Sigmoid colon (tissue), 7 donors: ENCODE data around the gene FXR2. TPM values are rescaled to one million over a fixed set of nuclear protein-coding genes. Genes with fewer than 3 reads are reported as not detected.

Source experiments
- DNase-seq: peaks from one replicate; pipeline ENCODE4 v3.0.0-alpha.2; 2019
- H3K27ac ChIP-seq, 4 donors: fragments of 200-600 bp; sonication (generic); one replicate each; pipeline ENCODE4 v1.5.1; 2016 to 2019; ENCODE audit warnings: mild to moderate bottlenecking in 1 of 4
- H3K27me3 ChIP-seq, 3 donors: fragments of 200-600 bp; sonication (generic); one replicate each; pipeline ENCODE4 v1.5.1; 2019; ENCODE audit warnings: mild to moderate bottlenecking in 1 of 3
- H3K36me3 ChIP-seq, 4 donors: fragments of 200-600 bp; sonication (generic); one replicate each; pipeline ENCODE4 v1.5.1; 2016 to 2019
- H3K4me1 ChIP-seq, 4 donors: fragments of 200-600 bp; sonication (generic); one replicate each; pipeline ENCODE4 v1.5.1; 2017 to 2019
- H3K4me3 ChIP-seq, 4 donors: fragments of 200-600 bp; sonication (generic); one replicate each; pipeline ENCODE4 v1.5.1; 2017 to 2019; ENCODE audit warnings: mild to moderate bottlenecking in 2 of 4, moderate library complexity in 1 of 4
- H3K9me3 ChIP-seq, 4 donors: fragments of 200-600 bp in 3 of 4; sonication (generic) in 3 of 4; one replicate each; pipeline versions ENCODE4 v1.5.1 to v1.6.1; 2013 to 2019
- CTCF ChIP-seq, 4 experiments: fragments of 450-650 bp in 3 of 4; fragments of 200-600 bp in 1 of 4; IDR thresholded peaks; one replicate each; pipeline ENCODE4 v1.5.1; 2016 to 2019; ENCODE audit warnings: antibody characterized with exemption in 4 of 4, mild to moderate bottlenecking in 3 of 4, moderate library complexity in 2 of 4
- EP300 ChIP-seq, 4 donors: sonication (generic); formaldehyde crosslinking; IDR thresholded peaks; one replicate each; pipeline ENCODE4 v1.6.1; 2017; ENCODE audit warnings: antibody characterized with exemption in 4 of 4
- POLR2A ChIP-seq, 2 donors: fragments of 450-650 bp; IDR thresholded peaks; one replicate each; pipeline ENCODE4 v1.6.1; 2016; ENCODE audit warnings: antibody characterized with exemption in 2 of 2, mild to moderate bottlenecking in 2 of 2, moderate library complexity in 2 of 2
- POLR2AphosphoS5 ChIP-seq, 4 donors: sonication (generic); formaldehyde crosslinking; IDR thresholded peaks; one replicate each; pipeline ENCODE4 v1.6.1; 2017; ENCODE audit warnings: antibody characterized with exemption in 4 of 4
- WGBS, 2 donors: extraction: QIAGEN DNeasy Blood & Tissue Kit; methylation state at CpG; one replicate each; pipeline ENCODE4 v1.1.7; 2013; 5-methylcytosine and 5-hydroxymethylcytosine counted together
- intact Hi-C: fragments of 100-400 bp; cut with DNase I; formaldehyde crosslinking; loops from one replicate; pipeline ENCODE4 v1.15.1; 2023
- polyA plus RNA-seq, 3 donors: library from polyadenylated mRNA; stranded (reverse); fragments of 200-250 nt; gene quantifications; one replicate each; pipeline ENCODE4 v1.2.3, GENCODE V29; 2013
- total RNA-seq, 4 donors: library from RNA; depleted of rRNA; stranded (reverse); fragments of >200 nt; gene quantifications; one replicate each; pipeline ENCODE4 v1.1.0, GENCODE V29; 2016
- donor health status: healthy with polysubstance abuse.
- donor health status: Bipolar disorder and iron deficiency.
- donor health status: healthy.

The FXR2 gene
- total and polyA plus RNA-seq, 7 donors = 21.3 to 35.5 (median 33.8) TPM

GRCh38 chr17:7573324-7574080, 41.2 kb downstream of the FXR2 start:
- Histone ChIP-seq H3K27me3 (no peaks in the 10 kb centered on the region), H3K4me1 (peaks cover 0 to 36% (median 34%) of the 10 kb centered on the region in 4 donors), H3K4me3 (peak overlapping the region; percentile 80 to 100 (median 89)), H3K36me3 (peaks cover 50 to 75% (median 59%) of the 10 kb centered on the region in 4 donors), H3K27ac (peak overlapping the region; percentile 97 to 100 (median 98)), H3K9me3 (no peaks in the 10 kb centered on the region)
- intact Hi-C loops = loop anchor here (2.0 to 5.0 kb wide), 2 partner anchors 91 to 266 kb away; partner anchors contain the start of gene EIF5A
- 0 to 1% methylated on average over 71 of the region's 71 CpGs for WGBS, 2 donors
- peak; percentile 97 for DNase-seq
- TF ChIP-seq POLR2AphosphoS5 (IDR thresholded peaks at IDR 0.05) = peak; percentile 74 to 96 (median 82)
- TF ChIP-seq POLR2A (IDR thresholded peaks at IDR 0.05) = peak in 1 of 2 donors; percentile 39
- TF ChIP-seq CTCF (IDR thresholded peaks at IDR 0.05) = no peak
- peak in 2 of 4 donors; percentile 18 to 73 for TF ChIP-seq EP300 (IDR thresholded peaks at IDR 0.05)

DNA sequence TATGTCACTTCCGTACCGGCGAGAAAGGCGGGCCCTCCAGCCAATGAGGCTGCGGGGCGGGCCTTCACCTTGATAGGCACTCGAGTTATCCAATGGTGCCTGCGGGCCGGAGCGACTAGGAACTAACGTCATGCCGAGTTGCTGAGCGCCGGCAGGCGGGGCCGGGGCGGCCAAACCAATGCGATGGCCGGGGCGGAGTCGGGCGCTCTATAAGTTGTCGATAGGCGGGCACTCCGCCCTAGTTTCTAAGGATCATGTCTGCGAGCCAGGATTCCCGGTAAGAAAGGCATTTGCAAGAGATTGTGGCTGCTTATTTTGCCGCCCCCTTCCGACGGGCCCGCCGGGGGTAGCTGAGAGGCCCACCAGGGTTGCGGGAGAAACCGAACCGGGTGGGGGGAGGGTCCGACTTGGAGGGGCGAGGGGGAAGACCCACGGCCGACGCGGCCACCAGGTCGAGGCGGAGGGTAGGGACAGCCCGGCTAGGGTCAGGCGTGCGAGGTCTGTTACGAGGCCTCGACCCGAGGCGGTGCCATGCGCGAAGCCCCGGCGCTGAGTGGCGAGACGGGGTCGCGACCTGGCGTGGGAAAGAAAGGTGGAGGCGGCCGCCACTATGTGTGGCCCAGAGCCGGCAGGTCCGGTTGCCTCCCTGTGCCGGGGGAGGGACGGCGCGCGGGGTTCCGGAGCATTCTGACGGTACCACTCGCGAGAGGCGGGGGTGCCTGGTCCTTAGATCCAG, 41.9 kb downstream of the FXR2 start:
- peak overlapping the region; percentile 97 to 100 (median 98) for H3K27ac ChIP-seq
- peaks cover 0 to 36% (median 34%) of the 10 kb centered on the region in 4 donors for H3K4me1 ChIP-seq
- peaks cover 43 to 71% (median 55%) of the 10 kb centered on the region in 4 donors for H3K36me3 ChIP-seq
- intact Hi-C loops = loop anchor here (2.0 to 5.0 kb wide), 2 partner anchors 90 to 265 kb away; partner anchors contain the start of gene EIF5A
- DNase-seq = peak; percentile 100
- TF ChIP-seq POLR2AphosphoS5 (IDR thresholded peaks at IDR 0.05) (peak; percentile 99 to 100 (median 99)), POLR2A (IDR thresholded peaks at IDR 0.05) (peak; percentile 98 to 99), EP300 (IDR thresholded peaks at IDR 0.05) (no peak)
- 0 to 1% methylated on average over 73 of the region's 73 CpGs for WGBS, 2 donors
- H3K4me3 ChIP-seq = peak overlapping the region; percentile 80 to 100 (median 89)
- H3K9me3 ChIP-seq = no peaks in the 10 kb centered on the region
- no peaks in the 10 kb centered on the region for H3K27me3 ChIP-seq

- no peak for DNase-seq
- WGBS, 2 donors = 0% methylated on average over 11 of the region's 11 CpGs
- H3K9me3 ChIP-seq = no peaks in the 10 kb centered on the region
- intact Hi-C loops = loop anchor here (2.0 to 5.0 kb wide), 2 partner anchors 89 to 265 kb away; partner anchors contain the start of gene EIF5A
- H3K4me1 ChIP-seq = peaks cover 0 to 36% (median 34%) of the 10 kb centered on the region in 4 donors
- H3K27ac ChIP-seq = peak overlapping the region; percentile 89 to 100 (median 94)
- no peak for TF ChIP-seq POLR2AphosphoS5 (IDR thresholded peaks at IDR 0.05)
- peak in 1 of 4 donors; percentile 65 for TF ChIP-seq EP300 (IDR thresholded peaks at IDR 0.05)
- H3K4me3 ChIP-seq = peak overlapping the region; percentile 21 to 83 (median 59)
- no peaks in the 10 kb centered on the region for H3K27me3 ChIP-seq
- H3K36me3 ChIP-seq = peaks cover 38 to 71% (median 55%) of the 10 kb centered on the region in 4 donors
These were observed 42.4 kb downstream of the FXR2 start for GRCh38 chr17:7572338-7572587.

GRCh38 chr17:7570351-7570750, 44.3 kb downstream of the FXR2 start:
- WGBS, 2 donors = 97 to 98% methylated on average over 10 of the region's 10 CpGs
- intact Hi-C loops = loop anchor here (5.0 kb wide), 1 partner anchor 263 kb away; the partner anchor contains the start of gene EIF5A
- TF ChIP-seq CTCF (IDR thresholded peaks at IDR 0.05) (no peak), EP300 (IDR thresholded peaks at IDR 0.05) (no peak), POLR2A (IDR thresholded peaks at IDR 0.05) (no peak), POLR2AphosphoS5 (IDR thresholded peaks at IDR 0.05) (no peak)
- DNase-seq = no peak
- Histone ChIP-seq H3K27me3 (no peaks in the 10 kb centered on the region), H3K36me3 (peaks cover 28 to 71% (median 51%) of the 10 kb centered on the region in 4 donors), H3K4me1 (peaks cover 0 to 24% (median 21%) of the 10 kb centered on the region in 4 donors), H3K4me3 (no peak overlapping the region), H3K27ac (no peak overlapping the region), H3K9me3 (no peaks in the 10 kb centered on the region)

DNA sequence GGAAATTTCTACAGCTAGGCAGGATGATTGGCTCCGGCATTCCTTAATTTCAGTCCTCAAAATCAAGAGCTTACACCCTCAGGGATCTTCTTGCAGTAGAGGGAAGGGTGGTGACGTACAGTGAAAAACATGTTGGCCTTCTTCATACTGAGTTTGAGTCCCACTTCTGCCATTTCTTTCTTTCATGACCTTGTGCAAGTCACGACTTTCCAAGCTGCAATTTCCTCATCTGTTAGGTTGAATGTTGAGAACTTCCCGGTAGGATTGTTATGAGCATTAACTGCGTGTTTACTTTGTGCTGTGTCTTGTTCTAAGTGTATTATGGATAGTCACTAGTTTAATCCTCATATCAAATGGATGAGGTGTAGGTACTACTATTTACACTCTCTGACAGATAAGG, 45.1 kb downstream of the FXR2 start:
- H3K27me3 ChIP-seq = no peaks in the 10 kb centered on the region
- peaks cover 21 to 71% (median 51%) of the 10 kb centered on the region in 4 donors for H3K36me3 ChIP-seq
- TF ChIP-seq POLR2A (IDR thresholded peaks at IDR 0.05) (no peak), CTCF (IDR thresholded peaks at IDR 0.05) (no peak), POLR2AphosphoS5 (IDR thresholded peaks at IDR 0.05) (no peak), EP300 (IDR thresholded peaks at IDR 0.05) (no peak)
- H3K27ac ChIP-seq = no peak overlapping the region
- no peaks in the 10 kb centered on the region for H3K9me3 ChIP-seq
- H3K4me1 ChIP-seq = peaks cover 0 to 19% (median 16%) of the 10 kb centered on the region in 4 donors
- WGBS, 2 donors = 74 to 84% methylated on average over 5 of the region's 5 CpGs
- no peak overlapping the region for H3K4me3 ChIP-seq
- intact Hi-C loops = loop anchor here (10.0 kb wide), 1 partner anchor 315 kb away; the partner anchor contains the start of genes CTDNEP1 and ELP5
- no peak for DNase-seq
